KMS-11 (cell line): ENCODE measurements around the gene COL26A1.

Source experiments
- H2AFZ ChIP-seq: fragments of 200-600 bp; sonication (generic); 2 replicates; pipeline ENCODE4 v1.6.1; 2016; ENCODE audit warnings: antibody characterized with exemption, mixed run types, low read depth
- H3K27ac ChIP-seq: fragments of 200-600 bp; sonication (generic); 2 replicates; pipeline ENCODE4 v1.6.1; 2016; ENCODE audit warnings: mild to moderate bottlenecking, mixed run types
- H3K27me3 ChIP-seq: fragments of 200-600 bp; sonication (generic); 2 replicates; pipeline ENCODE4 v1.6.1; 2017; ENCODE audit warnings: mild to moderate bottlenecking, low read depth, mixed run types, moderate library complexity; ENCODE audit not compliant: insufficient read depth
- H3K36me3 ChIP-seq: fragments of 200-600 bp; sonication (generic); 2 replicates; pipeline ENCODE4 v1.6.1; 2017; ENCODE audit warnings: mild to moderate bottlenecking, mixed run types; ENCODE audit not compliant: insufficient read depth
- H3K4me1 ChIP-seq: fragments of 200-600 bp; sonication (generic); 2 replicates; pipeline ENCODE4 v1.6.1; 2016; ENCODE audit warnings: mild to moderate bottlenecking, low read depth, mixed run types; ENCODE audit not compliant: poor library complexity, severe bottlenecking
- H3K4me2 ChIP-seq: fragments of 200-600 bp; sonication (generic); 2 replicates; pipeline ENCODE4 v1.7.0; 2016; ENCODE audit warnings: mild to moderate bottlenecking, mixed run types
- H3K4me3 ChIP-seq: fragments of 200-600 bp; sonication (generic); IDR thresholded peaks from 2 replicates; pipeline ENCODE4 v1.6.1; 2017; ENCODE audit warnings: low read depth, low read length, mixed read lengths; ENCODE audit not compliant: insufficient read depth
- H3K79me2 ChIP-seq: fragments of 200-600 bp; sonication (generic); 2 replicates; pipeline ENCODE4 v1.6.1; 2016; ENCODE audit warnings: low read depth, mixed run types; ENCODE audit not compliant: insufficient read depth
- H3K9ac ChIP-seq: fragments of 200-600 bp; sonication (generic); 2 replicates; pipeline ENCODE4 v1.6.1; 2016; ENCODE audit warnings: mild to moderate bottlenecking, mixed run types
- H4K20me1 ChIP-seq: fragments of 200-600 bp; sonication (generic); 2 replicates; pipeline ENCODE4 v1.6.1; 2016; ENCODE audit warnings: mild to moderate bottlenecking, mixed run types; ENCODE audit not compliant: insufficient read depth
- TF ChIP-seq, protein P1 (sequence below): fragments of 200-600 bp; sonication (generic); conservative IDR thresholded peaks from 2 replicates; pipeline ENCODE4 v1.6.1; 2017; ENCODE audit warnings: low read depth, mild to moderate bottlenecking, antibody characterized with exemption, low read length, moderate library complexity, mixed read lengths

Gene COL26A1

DNA sequence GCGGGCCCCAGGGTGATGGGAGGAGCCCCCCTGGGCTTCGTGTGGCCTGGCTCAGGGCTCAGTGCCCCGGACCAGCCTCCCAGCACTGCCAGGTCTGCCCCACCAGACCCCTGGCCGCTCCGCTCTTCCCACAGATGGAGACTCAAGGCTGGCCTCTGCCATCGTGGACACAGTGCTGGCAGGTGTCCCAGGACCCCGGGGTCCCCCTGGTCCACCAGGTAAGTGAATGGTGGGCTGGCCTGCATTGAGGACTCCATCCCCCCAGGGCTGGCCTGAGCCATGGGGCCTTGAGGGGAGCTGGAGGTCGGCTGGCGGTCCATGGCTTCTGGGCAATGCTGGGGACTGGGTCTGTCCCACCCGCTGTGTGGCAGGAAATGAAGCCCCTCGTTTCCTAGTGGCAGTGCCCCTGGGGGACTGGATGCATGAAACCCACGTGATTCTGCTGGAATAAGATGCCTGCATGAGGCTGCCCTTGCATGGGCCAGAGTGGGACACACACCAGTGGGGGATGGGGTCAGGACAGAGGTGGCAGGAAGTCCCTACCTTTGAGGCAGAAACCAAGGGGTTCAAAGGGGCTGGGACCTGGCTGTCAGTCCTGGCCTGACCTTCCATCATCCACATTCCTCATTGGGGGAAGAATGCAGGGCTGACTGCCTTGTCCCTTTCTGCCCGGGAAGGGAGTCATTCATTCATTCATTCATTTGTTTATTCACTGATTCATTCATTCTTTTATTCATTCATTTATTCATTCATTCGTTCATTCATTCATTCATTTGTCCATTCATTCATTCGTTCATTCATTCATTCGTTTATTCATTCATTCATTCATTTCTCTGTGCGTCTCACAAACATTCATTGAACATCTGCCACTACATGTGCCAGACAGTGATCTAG is 184.6 kb downstream of the COL26A1 start:
- H2AFZ ChIP-seq = no peak overlapping the region
- no peak overlapping the region for H3K4me3 ChIP-seq
- no peaks in the 10 kb centered on the region for H3K4me1 ChIP-seq
- H3K27ac ChIP-seq = no peak overlapping the region
- no peaks in the 10 kb centered on the region for H4K20me1 ChIP-seq
- TF ChIP-seq, protein P1, sequence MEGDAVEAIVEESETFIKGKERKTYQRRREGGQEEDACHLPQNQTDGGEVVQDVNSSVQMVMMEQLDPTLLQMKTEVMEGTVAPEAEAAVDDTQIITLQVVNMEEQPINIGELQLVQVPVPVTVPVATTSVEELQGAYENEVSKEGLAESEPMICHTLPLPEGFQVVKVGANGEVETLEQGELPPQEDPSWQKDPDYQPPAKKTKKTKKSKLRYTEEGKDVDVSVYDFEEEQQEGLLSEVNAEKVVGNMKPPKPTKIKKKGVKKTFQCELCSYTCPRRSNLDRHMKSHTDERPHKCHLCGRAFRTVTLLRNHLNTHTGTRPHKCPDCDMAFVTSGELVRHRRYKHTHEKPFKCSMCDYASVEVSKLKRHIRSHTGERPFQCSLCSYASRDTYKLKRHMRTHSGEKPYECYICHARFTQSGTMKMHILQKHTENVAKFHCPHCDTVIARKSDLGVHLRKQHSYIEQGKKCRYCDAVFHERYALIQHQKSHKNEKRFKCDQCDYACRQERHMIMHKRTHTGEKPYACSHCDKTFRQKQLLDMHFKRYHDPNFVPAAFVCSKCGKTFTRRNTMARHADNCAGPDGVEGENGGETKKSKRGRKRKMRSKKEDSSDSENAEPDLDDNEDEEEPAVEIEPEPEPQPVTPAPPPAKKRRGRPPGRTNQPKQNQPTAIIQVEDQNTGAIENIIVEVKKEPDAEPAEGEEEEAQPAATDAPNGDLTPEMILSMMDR = no peak
- H3K4me2 ChIP-seq = no peak overlapping the region
- no peaks in the 10 kb centered on the region for H3K36me3 ChIP-seq
- no peak overlapping the region for H3K9ac ChIP-seq
- H3K79me2 ChIP-seq = no peaks in the 10 kb centered on the region
- H3K27me3 ChIP-seq = peaks cover 15% of the 10 kb centered on the region; the same call in 1 of the 2 replicates

DNA sequence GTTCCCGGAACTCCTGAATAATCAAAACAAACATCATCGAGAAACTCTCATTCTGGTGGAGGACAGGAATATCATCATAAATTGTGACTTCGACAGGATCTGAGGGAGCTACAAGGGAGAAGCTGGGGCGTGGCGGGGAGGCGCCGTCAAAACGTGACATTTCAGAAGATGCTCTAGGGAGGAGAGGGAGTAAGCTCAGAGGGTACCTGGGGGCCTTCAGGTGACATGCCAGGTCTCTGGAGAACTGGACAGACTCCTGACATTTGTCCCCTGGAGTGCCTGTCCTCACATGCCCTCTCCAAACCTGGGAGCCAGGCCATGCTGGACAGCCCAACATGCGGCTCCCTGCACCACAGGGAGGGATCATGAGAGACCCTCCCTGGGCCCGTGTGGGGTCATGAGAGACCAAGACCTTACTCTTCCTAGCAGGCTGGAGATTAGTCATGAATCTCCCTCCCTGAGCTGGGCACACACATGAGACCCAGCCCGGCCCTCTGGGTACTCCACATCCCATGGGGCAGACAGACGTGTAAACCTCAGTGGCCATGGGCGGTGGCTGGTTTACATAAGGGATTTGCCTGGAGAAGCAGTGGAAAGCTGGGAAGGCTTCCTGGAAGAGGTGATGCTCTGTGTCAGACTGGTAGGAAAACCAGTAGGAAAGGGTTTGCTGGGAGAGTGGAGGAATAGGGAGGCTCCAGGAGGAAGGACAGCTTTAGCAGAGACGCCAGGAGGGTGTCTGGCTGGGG is 185.4 kb downstream of the COL26A1 start:
- TF ChIP-seq, protein P1 = no peak
- no peaks in the 10 kb centered on the region for H4K20me1 ChIP-seq
- H2AFZ ChIP-seq = no peak overlapping the region
- no peaks in the 10 kb centered on the region for H3K79me2 ChIP-seq
- no peaks in the 10 kb centered on the region for H3K36me3 ChIP-seq
- no peak overlapping the region for H3K4me3 ChIP-seq
- H3K27ac ChIP-seq = no peak overlapping the region
- no peaks in the 10 kb centered on the region for H3K4me1 ChIP-seq
- no peak overlapping the region for H3K9ac ChIP-seq
- peaks cover 15% of the 10 kb centered on the region; the same call in 1 of the 2 replicates for H3K27me3 ChIP-seq
- H3K4me2 ChIP-seq = no peak overlapping the region

DNA sequence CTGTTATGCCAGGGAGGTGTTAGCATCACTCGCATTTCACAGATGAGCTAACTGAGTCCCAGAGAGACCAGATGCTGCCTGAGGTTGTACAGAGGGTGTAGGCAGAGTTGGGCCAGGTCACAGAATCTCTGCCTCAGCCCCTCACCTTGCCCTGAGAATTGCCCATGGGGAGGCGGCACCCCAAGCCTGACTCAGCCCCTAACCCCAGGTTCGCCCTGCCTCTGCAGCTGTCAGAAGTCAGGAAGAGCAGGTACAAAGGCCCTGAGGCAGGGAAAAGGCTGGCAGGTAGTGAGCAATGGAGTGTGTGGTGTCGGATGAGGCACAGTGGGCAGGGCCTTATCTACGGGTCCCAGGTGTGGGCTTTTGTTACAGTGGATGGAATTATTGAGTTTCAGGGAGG is 187.1 kb downstream of the COL26A1 start:
- TF ChIP-seq, protein P1 = no peak
- H3K36me3 ChIP-seq = no peaks in the 10 kb centered on the region
- H2AFZ ChIP-seq = no peak overlapping the region

DNA sequence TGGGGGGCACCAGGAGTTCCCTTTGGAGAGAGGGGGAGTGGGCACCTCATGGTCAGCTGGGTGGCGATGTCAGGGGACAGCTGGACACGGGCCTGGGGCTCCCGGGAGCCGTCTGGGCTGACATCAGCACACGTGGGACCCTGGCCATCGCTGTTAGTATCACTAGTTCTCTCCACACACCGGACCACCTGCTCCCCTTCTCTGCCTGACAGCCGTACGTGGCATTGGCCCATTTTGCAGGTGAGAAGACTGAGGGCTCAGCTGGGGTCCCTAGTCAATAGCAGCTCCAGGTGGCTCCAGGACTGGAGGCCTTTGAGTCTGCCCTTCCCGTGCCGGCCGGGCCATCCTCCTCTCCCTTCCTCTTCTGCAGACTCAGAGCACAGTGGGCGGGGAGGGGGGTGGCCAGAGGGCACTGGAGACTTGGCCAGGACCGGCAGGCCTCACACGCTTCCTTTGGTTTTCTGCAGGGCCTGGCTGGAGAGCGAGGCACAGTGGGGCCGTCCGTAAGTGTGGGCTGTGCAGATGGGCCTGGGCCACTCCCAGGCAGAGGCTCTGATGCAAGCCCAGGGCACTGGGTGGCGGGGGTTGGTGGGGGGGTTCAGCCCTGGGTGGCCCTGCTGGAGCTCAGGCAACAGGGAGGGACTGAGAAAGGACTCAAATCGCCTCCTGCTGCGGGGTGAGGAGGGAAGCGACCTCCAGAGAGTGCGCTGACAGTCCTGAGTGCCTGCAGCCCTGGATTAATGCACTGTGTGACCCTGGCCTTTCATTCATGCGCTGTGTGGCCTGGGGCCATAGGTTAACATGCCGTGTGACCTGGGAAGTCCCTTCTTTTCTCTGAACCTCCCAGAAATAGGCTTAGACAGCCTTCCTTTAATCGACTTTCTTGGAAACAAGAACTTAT is 188.2 kb downstream of the COL26A1 start:
- Histone ChIP-seq H4K20me1 (no peaks in the 10 kb centered on the region), H3K4me2 (no peak overlapping the region), H3K4me3 (no peak overlapping the region), H2AFZ (no peak overlapping the region), H3K4me1 (no peaks in the 10 kb centered on the region), H3K27ac (no peak overlapping the region), H3K27me3 (peaks cover 22% of the 10 kb centered on the region; the same call in 1 of the 2 replicates), H3K36me3 (no peaks in the 10 kb centered on the region), H3K79me2 (no peaks in the 10 kb centered on the region), H3K9ac (no peak overlapping the region)
- TF ChIP-seq, protein P1 = no peak

More for the DNA sequence above, 187.1 kb downstream of the COL26A1 start:
- Histone ChIP-seq H3K79me2 (no peaks in the 10 kb centered on the region), H3K27ac (no peak overlapping the region), H3K4me1 (no peaks in the 10 kb centered on the region), H4K20me1 (no peaks in the 10 kb centered on the region), H3K27me3 (peaks cover 18% of the 10 kb centered on the region; the same call in 1 of the 2 replicates), H3K9ac (no peak overlapping the region), H3K4me3 (no peak overlapping the region), H3K4me2 (no peak overlapping the region)
